RWPE2 (cell line): ENCODE data around the gene ZGLP1.

Experiments
- ATAC-seq: fragments of 200-7000 bp; cut with Tn5 transposase; 3 replicates; pipeline ENCODE4 v1.9.1; 2021; ENCODE audit warnings: low read depth
- DNase-seq: peaks from one replicate; pipeline ENCODE4 v3.0.0-alpha.2; 2020; ENCODE audit warnings: low spot score
- H3K27ac ChIP-seq: fragments of 450-650 bp; 2 replicates; pipeline ENCODE4 v1.5.1; 2017; ENCODE audit warnings: mild to moderate bottlenecking; ENCODE audit not compliant: poor library complexity, severe bottlenecking
- H3K27me3 ChIP-seq: fragments of 250-450 bp; sonication (Bioruptor Pico); 2 replicates; pipeline ENCODE4 v1.5.1; 2021; ENCODE audit warnings: mild to moderate bottlenecking, moderate library complexity; ENCODE audit not compliant: insufficient read depth, poor library complexity, severe bottlenecking
- H3K36me3 ChIP-seq: fragments of 250-450 bp; sonication (Bioruptor Pico); 2 replicates; pipeline ENCODE4 v1.5.1; 2020; ENCODE audit warnings: low read depth, mild to moderate bottlenecking, moderate library complexity
- H3K4me1 ChIP-seq: fragments of 250-450 bp; sonication (Bioruptor Pico); 2 replicates; pipeline ENCODE4 v1.5.1; 2021; ENCODE audit warnings: mild to moderate bottlenecking, moderate library complexity; ENCODE audit not compliant: insufficient read depth, poor library complexity, severe bottlenecking
- H3K4me3 ChIP-seq: fragments of 250-450 bp; sonication (Bioruptor Pico); 2 replicates; pipeline ENCODE4 v1.5.1; 2021; ENCODE audit warnings: mild to moderate bottlenecking, moderate library complexity; ENCODE audit not compliant: severe bottlenecking
- H3K9me3 ChIP-seq: fragments of 250-450 bp; sonication (Bioruptor Pico); 2 replicates; pipeline ENCODE4 v1.5.1; 2021; ENCODE audit warnings: mild to moderate bottlenecking, moderate library complexity; ENCODE audit not compliant: severe bottlenecking
- CTCF ChIP-seq: fragments of 450-650 bp; IDR thresholded peaks from one replicate; pipeline ENCODE4 v1.5.1; 2017; ENCODE audit warnings: mild to moderate bottlenecking, moderate library complexity; ENCODE audit not compliant: poor library complexity, severe bottlenecking

Gene ZGLP1

GRCh38 chr19:10346509-10346908 is 36.9 kb upstream of the ZGLP1 start:
- TF ChIP-seq CTCF = no peak
- H3K9me3 ChIP-seq = no peaks in the 10 kb centered on the region
- no peak overlapping the region for H3K4me3 ChIP-seq
- H3K27me3 ChIP-seq = no peaks in the 10 kb centered on the region
- ATAC-seq (0 out of 3 replicates have a peak, but pooled peaks have one; percentile 29), DNase-seq (no peak)
- H3K4me1 ChIP-seq = no peaks in the 10 kb centered on the region
- peaks cover 5% of the 10 kb centered on the region; the same call in 1 of the 2 replicates for H3K36me3 ChIP-seq
- H3K27ac ChIP-seq = no peak overlapping the region

DNA sequence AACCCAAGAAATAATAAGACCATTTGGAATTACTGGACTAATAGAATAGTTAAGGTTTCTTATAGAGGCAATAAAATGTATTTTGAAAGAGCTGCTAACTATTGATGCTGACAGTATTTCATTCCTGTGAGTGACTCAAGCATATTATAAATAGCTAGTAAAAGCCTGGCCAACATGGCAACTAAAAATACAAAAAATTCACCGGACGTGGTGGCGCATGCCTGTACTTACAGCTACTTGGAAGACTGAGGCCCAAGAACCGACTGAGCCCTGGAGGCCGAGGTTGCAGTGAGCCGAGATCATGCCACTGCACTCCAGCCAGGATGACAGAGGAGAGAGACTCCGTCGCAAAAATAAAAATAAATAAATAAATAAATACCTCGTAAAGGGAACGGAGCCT is 35.2 kb upstream of the ZGLP1 start:
- no peak overlapping the region for H3K27ac ChIP-seq
- TF ChIP-seq CTCF = no peak
- no peak for ATAC-seq

DNA sequence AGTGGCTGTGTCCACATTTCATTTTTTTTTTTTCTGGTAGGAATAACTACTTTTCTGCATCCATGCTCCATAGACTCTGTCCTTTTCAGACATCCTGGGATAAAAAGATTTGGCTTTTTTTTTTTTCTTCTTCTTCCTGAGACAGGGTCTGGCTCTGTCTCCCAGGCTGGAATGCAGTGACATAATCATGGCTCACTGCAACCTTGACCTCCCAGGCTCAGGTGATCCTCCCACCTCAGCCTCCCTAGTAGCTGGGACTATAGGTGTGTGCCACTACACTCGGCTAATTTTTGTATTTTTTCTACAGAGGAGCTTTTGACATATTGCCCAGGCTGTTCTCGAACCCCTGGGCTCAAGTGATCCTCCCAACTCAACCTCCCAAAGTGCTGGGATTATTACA is 33.9 kb upstream of the ZGLP1 start:
- ATAC-seq = no peak
- DNase-seq = no peak
- TF ChIP-seq CTCF = no peak

More for the DNA sequence above, 35.2 kb upstream of the ZGLP1 start:
- H3K36me3 ChIP-seq = peaks cover 2% of the 10 kb centered on the region; the same call in 1 of the 2 replicates
- H3K4me1 ChIP-seq = no peaks in the 10 kb centered on the region
- no peaks in the 10 kb centered on the region for H3K9me3 ChIP-seq
- no peaks in the 10 kb centered on the region for H3K27me3 ChIP-seq
- H3K4me3 ChIP-seq = no peak overlapping the region
- no peak for DNase-seq

GRCh38 chr19:10339977-10340376 is 30.4 kb upstream of the ZGLP1 start:
- DNase-seq (no peak), ATAC-seq (no peak)
- no peaks in the 10 kb centered on the region for H3K9me3 ChIP-seq
- no peak overlapping the region for H3K4me3 ChIP-seq
- TF ChIP-seq CTCF = no peak
- no peak overlapping the region for H3K27ac ChIP-seq
- H3K36me3 ChIP-seq = no peaks in the 10 kb centered on the region
- no peaks in the 10 kb centered on the region for H3K4me1 ChIP-seq
- no peaks in the 10 kb centered on the region for H3K27me3 ChIP-seq

More for the DNA sequence above, 33.9 kb upstream of the ZGLP1 start:
- Histone ChIP-seq H3K36me3 (no peaks in the 10 kb centered on the region), H3K4me3 (no peak overlapping the region), H3K9me3 (no peaks in the 10 kb centered on the region), H3K27ac (no peak overlapping the region), H3K27me3 (no peaks in the 10 kb centered on the region), H3K4me1 (no peaks in the 10 kb centered on the region)

- Histone ChIP-seq H3K4me1 (no peaks in the 10 kb centered on the region), H3K27me3 (no peaks in the 10 kb centered on the region), H3K4me3 (no peak within 1 kb of the TSS), H3K27ac (no peak within 1 kb of the TSS), H3K36me3 (no peaks in the 10 kb centered on the region), H3K9me3 (no peaks in the 10 kb centered on the region)
- ATAC-seq = no peak
- TF ChIP-seq CTCF = no peak
- no peak for DNase-seq
Measured at GRCh38 chr19:10339380-10339960, 29.9 kb upstream of the ZGLP1 start, which contains the start of gene ICAM3. ICAM3 (minus strand) TSS chr19:10339624; CDS start chr19:10339614, 10 bp downstream.
